T-helper 2 cell treated with Interferon-gamma antibody and Interleukin-4, amounts not matched to agents 5 μg/mL and 100 μg/mL, for 36 hours (primary cell): ENCODE measurements around the gene TMEM184A.

Experiments used
- DNase-seq: peaks from one replicate; pipeline ENCODE4 v3.0.0; 2021; ENCODE audit warnings: low spot score
- H3K27ac Mint-ChIP-seq: one replicate; pipeline ENCODE4 v1.8.0; 2021; ENCODE audit warnings: mild to moderate bottlenecking, mixed read lengths
- H3K27me3 Mint-ChIP-seq: one replicate; pipeline ENCODE4 v1.8.0; 2021; ENCODE audit warnings: low read depth, mixed read lengths
- H3K36me3 Mint-ChIP-seq: one replicate; pipeline ENCODE4 v1.8.0; 2021; ENCODE audit warnings: low read depth, mixed read lengths
- H3K4me1 Mint-ChIP-seq: one replicate; pipeline ENCODE4 v1.8.0; 2021; ENCODE audit warnings: low read depth, mixed read lengths
- H3K4me3 Mint-ChIP-seq: one replicate; pipeline ENCODE4 v1.8.0; 2022; ENCODE audit warnings: mild to moderate bottlenecking, moderate library complexity, mixed read lengths
- H3K9me3 Mint-ChIP-seq: one replicate; pipeline ENCODE4 v1.8.0; 2021; ENCODE audit warnings: mixed read lengths

Gene TMEM184A

GRCh38 chr7:1555813-1556543, at the start of gene TMEM184A:
TSS of gene TMEM184A (minus strand) at chr7:1556205. CDS start at chr7:1555484, 721 bp downstream.
- no peaks in the 10 kb centered on the region for H3K4me1 Mint-ChIP-seq
- no peak within 1 kb of the TSS for H3K27ac Mint-ChIP-seq
- no peak for DNase-seq

GRCh38 chr7:1604383-1604782, 48.4 kb upstream of the TMEM184A start:
- no peaks in the 10 kb centered on the region for H3K36me3 Mint-ChIP-seq
- no peaks in the 10 kb centered on the region for H3K4me1 Mint-ChIP-seq
- H3K9me3 Mint-ChIP-seq, result no peaks in the 10 kb centered on the region
- no peak overlapping the region for H3K27ac Mint-ChIP-seq
- DNase-seq, result no peak
- no peaks in the 10 kb centered on the region for H3K27me3 Mint-ChIP-seq
- H3K4me3 Mint-ChIP-seq, result no peak overlapping the region

More at GRCh38 chr7:1555813-1556543, at the start of gene TMEM184A:
- no peaks in the 10 kb centered on the region for H3K9me3 Mint-ChIP-seq
- H3K4me3 Mint-ChIP-seq, result no peak within 1 kb of the TSS
- no peaks in the 10 kb centered on the region for H3K36me3 Mint-ChIP-seq
- no peaks in the 10 kb centered on the region for H3K27me3 Mint-ChIP-seq

GRCh38 chr7:1603346-1604225, 47.6 kb upstream of the TMEM184A start:
- no peaks in the 10 kb centered on the region for H3K4me1 Mint-ChIP-seq
- no peak overlapping the region for H3K27ac Mint-ChIP-seq
- H3K4me3 Mint-ChIP-seq, result no peak overlapping the region
- no peak for DNase-seq
- H3K27me3 Mint-ChIP-seq, result no peaks in the 10 kb centered on the region
- no peaks in the 10 kb centered on the region for H3K36me3 Mint-ChIP-seq
- no peaks in the 10 kb centered on the region for H3K9me3 Mint-ChIP-seq

- Mint-ChIP-seq H3K4me3 (no peak overlapping the region), H3K27me3 (no peaks in the 10 kb centered on the region), H3K27ac (no peak overlapping the region), H3K9me3 (no peaks in the 10 kb centered on the region), H3K36me3 (no peaks in the 10 kb centered on the region), H3K4me1 (no peaks in the 10 kb centered on the region)
- no peak for DNase-seq
Observed at GRCh38 chr7:1602386-1602785, 46.4 kb upstream of the TMEM184A start.

GRCh38 chr7:1601956-1602355, 46.0 kb upstream of the TMEM184A start:
- no peaks in the 10 kb centered on the region for H3K27me3 Mint-ChIP-seq

GRCh38 chr7:1599640-1600395, 43.8 kb upstream of the TMEM184A start:
- H3K27me3 Mint-ChIP-seq, result no peaks in the 10 kb centered on the region
- no peak for DNase-seq
- no peak overlapping the region for H3K27ac Mint-ChIP-seq
- H3K4me1 Mint-ChIP-seq, result no peaks in the 10 kb centered on the region
- no peaks in the 10 kb centered on the region for H3K9me3 Mint-ChIP-seq
- no peak overlapping the region for H3K4me3 Mint-ChIP-seq
- no peaks in the 10 kb centered on the region for H3K36me3 Mint-ChIP-seq

More at GRCh38 chr7:1601956-1602355, 46.0 kb upstream of the TMEM184A start:
- Mint-ChIP-seq H3K4me3 (no peak overlapping the region), H3K9me3 (no peaks in the 10 kb centered on the region), H3K4me1 (no peaks in the 10 kb centered on the region), H3K36me3 (no peaks in the 10 kb centered on the region), H3K27ac (no peak overlapping the region)
- no peak for DNase-seq

GRCh38 chr7:1598961-1599639, 43.1 kb upstream of the TMEM184A start:
- H3K4me1 Mint-ChIP-seq, result no peaks in the 10 kb centered on the region
- H3K36me3 Mint-ChIP-seq, result no peaks in the 10 kb centered on the region
- H3K27ac Mint-ChIP-seq, result no peak overlapping the region
- H3K4me3 Mint-ChIP-seq, result no peak overlapping the region
- no peaks in the 10 kb centered on the region for H3K27me3 Mint-ChIP-seq
- no peaks in the 10 kb centered on the region for H3K9me3 Mint-ChIP-seq
- DNase-seq, result no peak

GRCh38 chr7:1598286-1598685, 42.3 kb upstream of the TMEM184A start:
- no peaks in the 10 kb centered on the region for H3K27me3 Mint-ChIP-seq
- H3K9me3 Mint-ChIP-seq, result no peaks in the 10 kb centered on the region
- DNase-seq, result no peak
- H3K27ac Mint-ChIP-seq, result no peak overlapping the region
- H3K4me1 Mint-ChIP-seq, result no peaks in the 10 kb centered on the region
- H3K36me3 Mint-ChIP-seq, result no peaks in the 10 kb centered on the region
- H3K4me3 Mint-ChIP-seq, result no peak overlapping the region

- H3K4me3 Mint-ChIP-seq, result no peak overlapping the region
- no peak overlapping the region for H3K27ac Mint-ChIP-seq
Observed at GRCh38 chr7:1597791-1598190, 41.8 kb upstream of the TMEM184A start.

GRCh38 chr7:1597066-1597760, 41.2 kb upstream of the TMEM184A start:
- H3K9me3 Mint-ChIP-seq, result no peaks in the 10 kb centered on the region
- no peak overlapping the region for H3K4me3 Mint-ChIP-seq
- H3K27me3 Mint-ChIP-seq, result peaks cover 10% of the 10 kb centered on the region
- H3K27ac Mint-ChIP-seq, result no peak overlapping the region
- peaks cover 3% of the 10 kb centered on the region for H3K4me1 Mint-ChIP-seq
- no peak for DNase-seq
- H3K36me3 Mint-ChIP-seq, result no peaks in the 10 kb centered on the region

More at GRCh38 chr7:1597791-1598190, 41.8 kb upstream of the TMEM184A start:
- Mint-ChIP-seq H3K27me3 (peaks cover 5% of the 10 kb centered on the region), H3K36me3 (no peaks in the 10 kb centered on the region), H3K9me3 (no peaks in the 10 kb centered on the region), H3K4me1 (peaks cover under 1% of the 10 kb centered on the region)
- no peak for DNase-seq

GRCh38 chr7:1596181-1597043, 40.4 kb upstream of the TMEM184A start:
- Mint-ChIP-seq H3K36me3 (no peaks in the 10 kb centered on the region), H3K4me1 (peaks cover 6% of the 10 kb centered on the region), H3K4me3 (no peak overlapping the region), H3K27ac (no peak overlapping the region), H3K27me3 (peaks cover 16% of the 10 kb centered on the region), H3K9me3 (no peaks in the 10 kb centered on the region)
- no peak for DNase-seq

- no peaks in the 10 kb centered on the region for H3K9me3 Mint-ChIP-seq
- no peak for DNase-seq
- H3K4me3 Mint-ChIP-seq, result no peak overlapping the region
- H3K4me1 Mint-ChIP-seq, result peaks cover 6% of the 10 kb centered on the region
- H3K27me3 Mint-ChIP-seq, result peaks cover 24% of the 10 kb centered on the region
- no peaks in the 10 kb centered on the region for H3K36me3 Mint-ChIP-seq
- no peak overlapping the region for H3K27ac Mint-ChIP-seq
Observed at GRCh38 chr7:1595636-1596035, 39.6 kb upstream of the TMEM184A start.
